ENCODE measurements around the gene ARHGAP26. TPM values are rescaled to one million over a fixed set of nuclear protein-coding genes. Genes with fewer than 3 reads are reported as not detected.

ARHGAP26 gene
- total and polyA plus RNA-seq, 9 donors = 1.9 to 47.1 (median 12.0) TPM

DNA sequence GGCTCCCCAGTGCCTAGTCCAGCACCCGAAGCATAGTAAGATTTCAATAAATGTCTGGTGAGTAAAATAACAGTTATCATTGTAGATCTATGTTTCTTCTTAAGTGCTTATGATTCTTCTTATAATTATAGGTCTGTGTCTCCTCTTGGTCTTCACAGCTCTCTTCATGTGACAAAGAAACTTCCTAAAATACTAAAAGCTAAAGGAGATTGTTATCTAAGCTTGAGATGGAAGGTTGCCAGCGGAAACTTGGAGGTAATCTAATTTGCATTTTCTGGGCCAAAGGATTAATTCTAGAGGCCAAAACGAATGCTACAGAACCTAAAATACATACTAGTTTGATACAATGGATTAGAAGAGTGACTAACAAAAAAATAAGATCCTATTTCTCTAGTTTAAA lies 13.6 kb upstream of the ARHGAP26 start:
- WGBS, 3 donors = 75 to 80% (median 75%) methylated on average over 3 of the region's 3 CpGs
- Histone ChIP-seq H3K4me1 (ENCODE audit: insufficient read depth) (peaks cover 6% of the 10 kb centered on the region), H3K9me3 (no peaks in the 10 kb centered on the region), H3K27me3 (no peaks in the 10 kb centered on the region), H3K36me3 (no peaks in the 10 kb centered on the region), H3K27ac (no peak overlapping the region), H3K4me3 (no peak overlapping the region)
- TF ChIP-seq, protein P1, sequence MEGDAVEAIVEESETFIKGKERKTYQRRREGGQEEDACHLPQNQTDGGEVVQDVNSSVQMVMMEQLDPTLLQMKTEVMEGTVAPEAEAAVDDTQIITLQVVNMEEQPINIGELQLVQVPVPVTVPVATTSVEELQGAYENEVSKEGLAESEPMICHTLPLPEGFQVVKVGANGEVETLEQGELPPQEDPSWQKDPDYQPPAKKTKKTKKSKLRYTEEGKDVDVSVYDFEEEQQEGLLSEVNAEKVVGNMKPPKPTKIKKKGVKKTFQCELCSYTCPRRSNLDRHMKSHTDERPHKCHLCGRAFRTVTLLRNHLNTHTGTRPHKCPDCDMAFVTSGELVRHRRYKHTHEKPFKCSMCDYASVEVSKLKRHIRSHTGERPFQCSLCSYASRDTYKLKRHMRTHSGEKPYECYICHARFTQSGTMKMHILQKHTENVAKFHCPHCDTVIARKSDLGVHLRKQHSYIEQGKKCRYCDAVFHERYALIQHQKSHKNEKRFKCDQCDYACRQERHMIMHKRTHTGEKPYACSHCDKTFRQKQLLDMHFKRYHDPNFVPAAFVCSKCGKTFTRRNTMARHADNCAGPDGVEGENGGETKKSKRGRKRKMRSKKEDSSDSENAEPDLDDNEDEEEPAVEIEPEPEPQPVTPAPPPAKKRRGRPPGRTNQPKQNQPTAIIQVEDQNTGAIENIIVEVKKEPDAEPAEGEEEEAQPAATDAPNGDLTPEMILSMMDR (IDR thresholded peaks at IDR 0.05) = no peak
- TF ChIP-seq POLR2A (IDR thresholded peaks at IDR 0.05) = no peak
- TF ChIP-seq EP300 (IDR thresholded peaks at IDR 0.05) = no peak
- no peak for DNase-seq
- intact Hi-C loops (cut with DNase I) = no loop called here

GRCh38 chr5:142757564-142757963 lies 12.6 kb upstream of the ARHGAP26 start:
- H3K27ac ChIP-seq = no peak overlapping the region
- H3K27me3 ChIP-seq = no peaks in the 10 kb centered on the region
- H3K4me1 ChIP-seq (ENCODE audit: insufficient read depth) = peaks cover 6% of the 10 kb centered on the region
- DNase-seq = no peak
- no peaks in the 10 kb centered on the region for H3K9me3 ChIP-seq
- H3K36me3 ChIP-seq = no peaks in the 10 kb centered on the region
- WGBS, 3 donors = 87 to 95% (median 94%) methylated on average over 4 of the region's 4 CpGs
- intact Hi-C loops (cut with DNase I) = no loop called here
- no peak overlapping the region for H3K4me3 ChIP-seq
- TF ChIP-seq POLR2A (IDR thresholded peaks at IDR 0.05) = no peak
- TF ChIP-seq, protein P1 (IDR thresholded peaks at IDR 0.05) = no peak
- TF ChIP-seq EP300 (IDR thresholded peaks at IDR 0.05) = no peak

DNA sequence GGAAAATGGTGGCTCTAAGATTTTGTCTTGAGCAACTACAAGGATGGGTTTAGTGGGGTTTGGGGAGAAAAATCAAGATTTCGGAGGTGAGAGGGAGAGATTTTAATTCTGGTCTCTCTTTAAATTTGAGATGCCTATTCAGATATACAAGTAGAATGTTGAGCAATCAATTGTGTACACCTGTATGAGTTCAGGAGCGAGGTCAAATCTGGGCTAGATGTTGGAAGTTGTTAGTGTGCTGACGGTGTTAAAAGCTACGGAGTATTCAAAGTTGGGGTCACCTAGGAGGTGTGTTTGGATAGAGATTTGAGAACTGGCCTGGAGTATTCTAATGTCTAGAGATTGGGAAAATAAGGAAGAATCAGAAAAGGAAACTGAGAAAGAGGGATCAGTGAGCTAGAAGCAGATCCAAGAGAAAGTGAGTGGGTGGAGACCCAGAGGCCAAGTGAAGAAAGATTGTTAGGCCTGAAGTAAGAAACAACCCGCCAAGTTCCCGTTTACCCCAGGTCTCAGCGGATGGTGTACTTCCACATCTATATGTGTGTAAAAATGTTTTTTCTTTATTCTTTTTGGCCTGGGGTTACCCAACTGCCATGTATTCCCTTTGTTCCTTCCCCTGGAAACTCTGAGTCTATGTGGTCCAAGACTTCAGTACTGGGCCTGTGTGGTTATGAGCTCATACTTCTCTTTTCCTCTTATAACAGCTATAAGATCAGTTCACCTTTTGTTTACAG lies 11.9 kb upstream of the ARHGAP26 start:
- H3K4me3 ChIP-seq = no peak overlapping the region
- DNase-seq = no peak
- H3K36me3 ChIP-seq = no peaks in the 10 kb centered on the region
- intact Hi-C loops (cut with DNase I) = no loop called here
- H3K4me1 ChIP-seq (ENCODE audit: insufficient read depth) = peaks cover 4% of the 10 kb centered on the region
- no peak overlapping the region for H3K27ac ChIP-seq
- H3K9me3 ChIP-seq = no peaks in the 10 kb centered on the region
- TF ChIP-seq POLR2A (IDR thresholded peaks at IDR 0.05) (no peak), EP300 (IDR thresholded peaks at IDR 0.05) (no peak)
- TF ChIP-seq, protein P1 (IDR thresholded peaks at IDR 0.05) = no peak
- WGBS, 3 donors = 92 to 95% (median 93%) methylated on average over 7 of the region's 7 CpGs
- H3K27me3 ChIP-seq = no peaks in the 10 kb centered on the region

DNA sequence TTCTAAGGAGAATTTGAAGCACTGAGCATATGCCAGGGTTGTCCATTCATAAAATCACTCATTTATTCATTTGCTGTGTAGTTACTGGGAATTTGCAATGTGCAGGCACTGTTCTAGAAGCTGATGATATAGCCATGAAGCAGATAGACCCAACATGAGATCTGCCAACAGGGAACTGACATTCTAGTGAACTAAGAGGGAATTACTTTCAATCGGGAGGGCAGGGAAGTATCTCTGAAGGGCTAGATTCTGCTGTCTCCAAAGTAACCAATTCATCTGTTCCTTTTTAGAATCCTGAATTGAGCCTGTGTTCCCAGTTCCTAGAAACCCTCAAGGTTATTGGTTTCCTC lies 11.4 kb upstream of the ARHGAP26 start:
- Histone ChIP-seq H3K36me3 (no peaks in the 10 kb centered on the region), H3K4me3 (no peak overlapping the region), H3K9me3 (no peaks in the 10 kb centered on the region), H3K27ac (no peak overlapping the region), H3K27me3 (no peaks in the 10 kb centered on the region), H3K4me1 (ENCODE audit: insufficient read depth) (no peaks in the 10 kb centered on the region)
- WGBS, 3 donors = 48 to 52% (median 49%) methylated on average over 1 of the region's 1 CpG
- intact Hi-C loops (cut with DNase I) = no loop called here
- TF ChIP-seq EP300 (IDR thresholded peaks at IDR 0.05) = no peak
- TF ChIP-seq POLR2A (IDR thresholded peaks at IDR 0.05) = no peak
- TF ChIP-seq, protein P1 (IDR thresholded peaks at IDR 0.05) = no peak
- no peak for DNase-seq
